K562 (cell line): Measurements from ENCODE around the gene ZNF513. TPM values are rescaled to one million over a fixed set of nuclear protein-coding genes. Genes with fewer than 3 reads are reported as not detected.
A peak's percentile ranks its signal among the peaks of the same experiment; 100 is the strongest.

Experiments used
- CBX1 ChIP-seq: sonication (generic); IDR thresholded peaks from 2 replicates; pipeline ENCODE4 v1.6.1; 2016; ENCODE audit warnings: antibody characterized with exemption, low read depth, mild to moderate bottlenecking
- CREBBP ChIP-seq: IDR thresholded peaks from one replicate; pipeline ENCODE4 v1.6.1; 2012; ENCODE audit warnings: low read depth, mild to moderate bottlenecking, control low read depth, inconsistent platforms, low read length
- CREM ChIP-seq: IDR thresholded peaks from 2 replicates; pipeline ENCODE4 v1.6.1; 2014; ENCODE audit warnings: antibody characterized with exemption, low read depth
- ELK1 ChIP-seq: sonication (generic); formaldehyde crosslinking; IDR thresholded peaks from 2 replicates; pipeline ENCODE4 v1.8.1; 2022; ENCODE audit warnings: missing genetic modification reagents
- GMEB1 ChIP-seq: fragments of 250-450 bp; sonication (Bioruptor Pico); IDR thresholded peaks from 2 replicates; pipeline ENCODE4 v1.4.0; 2020; ENCODE audit warnings: mild to moderate bottlenecking
- HMBOX1 ChIP-seq: sonication (generic); IDR thresholded peaks from 2 replicates; pipeline ENCODE4 v1.6.1; 2016
- MXD1 ChIP-seq: fragments of 250-450 bp; sonication (Bioruptor Pico); IDR thresholded peaks from 2 replicates; pipeline ENCODE4 v1.8.0; 2021; ENCODE audit warnings: borderline replicate concordance, mild to moderate bottlenecking, moderate library complexity; ENCODE audit not compliant: poor library complexity, severe bottlenecking
- RFX1 ChIP-seq: fragments of 450-650 bp; IDR thresholded peaks from 2 replicates; pipeline ENCODE4 v1.6.1; 2016; ENCODE audit warnings: mild to moderate bottlenecking, moderate library complexity
- TAF9B ChIP-seq: fragments of 450-650 bp; IDR thresholded peaks from 2 replicates; pipeline ENCODE4 v1.6.1; 2018; ENCODE audit warnings: mild to moderate bottlenecking; ENCODE audit not compliant: partially characterized antibody
- TOE1 ChIP-seq, 2 experiments: fragments of 450-650 bp in 1 of 2; sonication (generic) in 1 of 2; formaldehyde crosslinking in 1 of 2; IDR thresholded peaks; 2 replicates each; pipeline versions ENCODE4 v1.7.1 to v1.8.0; 2016 to 2022; ENCODE audit warnings: borderline replicate concordance in 2 of 2, mild to moderate bottlenecking in 2 of 2, antibody characterized with exemption in 1 of 2, inconsistent platforms in 1 of 2, low read depth in 1 of 2, missing genetic modification reagents in 1 of 2, moderate library complexity in 1 of 2
- ZBTB40 ChIP-seq, 2 experiments: fragments of 450-650 bp in 1 of 2; sonication (generic) in 1 of 2; formaldehyde crosslinking in 1 of 2; IDR thresholded peaks; 2 replicates each; pipeline versions ENCODE4 v1.7.1 to v1.9.0; 2016 to 2022; ENCODE audit warnings: inconsistent platforms in 1 of 2, mild to moderate bottlenecking in 1 of 2, missing genetic modification reagents in 1 of 2
- ZNF354B ChIP-seq: fragments of 250-450 bp; sonication (Bioruptor Pico); IDR thresholded peaks from 2 replicates; pipeline ENCODE4 v1.4.0; 2020
- polyA plus RNA-seq, 8 experiments: library from polyadenylated mRNA; depleted of rRNA in 4 of 8; stranded (reverse) in 5 of 8; unstranded in 3 of 8; fragments of >200 nt; fragmentation: Nextera tagmentation in 2 of 8; fragmentation: Illumina TruSeq in 1 of 8; extraction: Ambion mirVana in 2 of 8; extraction: Trizol in 1 of 8; gene quantifications; 2 replicates each; pipeline versions ENCODE4 v1.2.1 to v1.2.3, GENCODE V29; 2011 to 2014; ENCODE audit warnings: inconsistent platforms in 1 of 8, missing spikeins in 1 of 8
- total RNA-seq, 7 experiments: library from RNA; depleted of rRNA in 6 of 7; stranded (reverse); fragments of >200 nt in 6 of 7; fragmentation: Illumina TruSeq in 2 of 7; extraction: Trizol in 2 of 7; gene quantifications; 2 replicates each; pipeline versions ENCODE4 v1.2.1 to v1.2.3, GENCODE V29; 2011 to 2021; ENCODE audit warnings: low replicate concordance in 1 of 7

The ZNF513 gene
- total and polyA plus RNA-seq, 9 of the 15 experiments (the other 6 are each of a cell fraction or from before 2014, with no cell fraction given), result 0.04 to 13.6 (median 4.4) TPM

- TF ChIP-seq ZBTB40 (IDR thresholded peaks at IDR 0.05) (peak; percentile 93), ZBTB40 (CRISPR knock-in tag; IDR thresholded peaks at IDR 0.05) (no peak), TAF9B (peak; percentile 88), CREBBP (no peak), TOE1 (IDR thresholded peaks at IDR 0.05; ENCODE audit: borderline replicate concordance) (peak; percentile 27; the same call in 1 of the 2 replicates), TOE1 (CRISPR knock-in tag; IDR thresholded peaks at IDR 0.05; ENCODE audit: borderline replicate concordance, low read depth) (no peak), GMEB1 (CRISPR knock-in tag) (peak; percentile 30; the same call in 1 of the 2 replicates), ZNF354B (CRISPR knock-in tag) (no peak), CREM (peak; percentile 64), CBX1 (peak; percentile 86), RFX1 (peak; percentile 82), MXD1 (no peak), ELK1 (CRISPR knock-in tag) (no peak), HMBOX1 (no peak)
These were observed 29.0 kb upstream of the ZNF513 start, which contains the start of gene PPM1G (continued) for GRCh38 chr2:27409321-27410073.
